Heart left ventricle (tissue), 16 donors: ENCODE results near the gene NAT14. TPM values are rescaled to one million over a fixed set of nuclear protein-coding genes. Genes with fewer than 3 reads are reported as not detected.

Experiments used
- ATAC-seq, 4 donors: fragments of 200-7000 bp; cut with Tn5 transposase; one replicate each; pipeline ENCODE4 v1.9.1; 2020 to 2022; ENCODE audit warnings: moderate library complexity in 4 of 4, mild to moderate bottlenecking in 3 of 4, moderate number of reproducible peaks in 1 of 4
- DNase-seq, 5 donors: peaks; one replicate each; pipeline ENCODE4 v3.0.0-alpha.2; 2020
- H3K27ac ChIP-seq, 12 donors: fragments of 200-600 bp; sonication (generic) in 4 of 12; one replicate each; pipeline versions ENCODE4 v1.5.0 to v1.8.0; 2016 to 2022; ENCODE audit warnings: mild to moderate bottlenecking in 2 of 12
- H3K27me3 ChIP-seq, 9 donors: fragments of 200-600 bp; sonication (generic) in 2 of 9; one replicate each; pipeline versions ENCODE4 v1.5.1 to v1.8.0; 2016 to 2022; ENCODE audit warnings: mild to moderate bottlenecking in 3 of 9
- H3K36me3 ChIP-seq, 9 donors: fragments of 200-600 bp; sonication (generic) in 2 of 9; one replicate each; pipeline versions ENCODE4 v1.5.0 to v1.8.0; 2018 to 2022; ENCODE audit warnings: mild to moderate bottlenecking in 2 of 9
- H3K4me1 ChIP-seq, 12 donors: fragments of 200-600 bp; sonication (generic) in 4 of 12; one replicate each; pipeline versions ENCODE4 v1.5.0 to v1.8.0; 2016 to 2022; ENCODE audit warnings: mild to moderate bottlenecking in 3 of 12
- H3K4me3 ChIP-seq, 12 donors: fragments of 200-600 bp; sonication (generic) in 4 of 12; one replicate each; pipeline versions ENCODE4 v1.5.0 to v1.8.0; 2017 to 2022; ENCODE audit warnings: mild to moderate bottlenecking in 9 of 12, moderate library complexity in 4 of 12
- H3K9me3 ChIP-seq, 12 donors: fragments of 200-600 bp; sonication (generic) in 4 of 12; one replicate each; pipeline versions ENCODE4 v1.5.0 to v1.8.0; 2016 to 2022; ENCODE audit warnings: mild to moderate bottlenecking in 1 of 12
- CTCF ChIP-seq, 12 donors: fragments of 200-600 bp; sonication (generic) in 4 of 12; IDR thresholded peaks; one replicate each; pipeline versions ENCODE4 v1.5.0 to v1.8.0; 2018 to 2022; ENCODE audit warnings: antibody characterized with exemption in 12 of 12, mild to moderate bottlenecking in 5 of 12
- POLR2A ChIP-seq, 2 donors: fragments of 450-650 bp; IDR thresholded peaks; one replicate each; pipeline ENCODE4 v1.6.1; 2017; ENCODE audit warnings: antibody characterized with exemption in 2 of 2, mild to moderate bottlenecking in 2 of 2, moderate library complexity in 2 of 2
- WGBS, 4 donors: extraction: QIAGEN DNeasy Blood & Tissue Kit in 2 of 4; methylation state at CpG; one replicate each; pipeline versions ENCODE4 v1.1.5 to v1.1.7; 2013 to 2018; 5-methylcytosine and 5-hydroxymethylcytosine counted together
- intact Hi-C, 10 donors: fragments of 100-400 bp; cut with DNase I; formaldehyde crosslinking; loops; one replicate each; pipeline versions ENCODE4 v1.11.1 to v1.14.2; 2022
- polyA plus RNA-seq, 2 donors: library from polyadenylated mRNA; stranded (reverse); fragments of 200-250 nt; gene quantifications; one replicate each; pipeline ENCODE4 v1.2.3, GENCODE V29; 2013
- total RNA-seq, 9 donors: library from RNA; depleted of rRNA in 2 of 9; stranded (reverse); fragments of >200 nt in 2 of 9; fragmentation: NEBNext Ultra II Directional in 3 of 9; extraction: Animal tissue kit (Norgen Biotek cat#: 25700) in 3 of 9; gene quantifications; one replicate each; pipeline versions ENCODE4 v1.1.0 to v1.2.4, GENCODE V29; 2016 to 2023
- donor health status: ischemic (EF 13 %, LVEDD 7.1; RV severe dilation, severe dysfunction).
- donor health status: healthy with polysubstance abuse.
- donor health status: DM: no; HTN: yes; CAD: no.
- donor health status: DM: no; HTN: no; CAD: no.
- donor health status: ischemic (EF 25% LVEDD 6.9; RV normal size, moderate dysfunction).
- donor health status: ischemic (EF 25% LVEDD 5.7; RV mildly dilated, moderate dysfunction).
- donor health status: healthy.
- donor health status: DM: yes; HTN: yes; CAD: no.
- donor health status: ischemic (EF 35%, LVEDD 5.7; RV mildly dilated, moderate dysfunction).
- donor health status: nonischemic (EF 11% LVEDD 7.7; RV severe dilation, severe dysfunction).
- donor health status: DM: yes; HTN: yes; CAD: no.
- donor health status: PGD.
- donor health status: ischemic (EF 29% LVEDD 5.4; RV normal size, mild dysfunction).
- donor health status: nonischemic (EF 23%, LVEDD 6.1; RV moderate dilation, normal function).

Gene NAT14
- total and polyA plus RNA-seq, 11 donors, result 2.9 to 10.4 (median 7.3) TPM

GRCh38 chr19:55460670-55461258 is 24.2 kb upstream of the NAT14 start:
- intact Hi-C loops, result loop anchor here in 3 of 10 donors (1.0 to 5.0 kb wide), 4 partner anchors 50 to 201 kb away; partner anchors contain the start of gene PPP6R1 (in 1 of the 3)

GRCh38 chr19:55461259-55461973 is 23.6 kb upstream of the NAT14 start, which contains the start of gene ISOC2:
ISOC2 (minus strand) TSS chr19:55461642; CDS start chr19:55456486, 5,156 bp downstream.
- Histone ChIP-seq H3K9me3 (no peaks in the 10 kb centered on the region), H3K4me1 (peaks cover 0 to 24% (median 9%) of the 10 kb centered on the region in 12 donors), H3K36me3 (peaks cover 0 to under 1% (median 0%) of the 10 kb centered on the region in 9 donors), H3K27ac (peak within 1 kb of the TSS; percentile 63 to 97 (median 92)), H3K4me3 (peak within 1 kb of the TSS; percentile 47 to 94 (median 82)), H3K27me3 (no peaks in the 10 kb centered on the region)
- ATAC-seq (peak; percentile 94 to 96 (median 96)), DNase-seq (peak; percentile 100)
- peak in 1 of 2 donors; percentile 27 for TF ChIP-seq POLR2A (IDR thresholded peaks at IDR 0.05)
- TF ChIP-seq CTCF (IDR thresholded peaks at IDR 0.05), result no peak
- 0 to 2% (median 1%) methylated on average over 26 to 54 of the region's 54 CpGs for WGBS, 4 donors
- intact Hi-C loops, result loop anchor here in 3 of 10 donors (1.0 to 5.0 kb wide), 4 partner anchors 51 to 202 kb away; partner anchors contain the start of gene PPP6R1 (in 1 of the 3)

More at GRCh38 chr19:55460670-55461258, 24.2 kb upstream of the NAT14 start:
- no peak for TF ChIP-seq POLR2A (IDR thresholded peaks at IDR 0.05)
- no peak for TF ChIP-seq CTCF (IDR thresholded peaks at IDR 0.05)
- ATAC-seq, result peak; percentile 48 to 71 (median 66)
- Histone ChIP-seq H3K4me1 (peaks cover 0 to 24% (median 9%) of the 10 kb centered on the region in 12 donors), H3K27ac (peak overlapping the region; percentile 63 to 97 (median 92)), H3K9me3 (no peaks in the 10 kb centered on the region), H3K36me3 (peaks cover 0 to 7% (median 0%) of the 10 kb centered on the region in 9 donors), H3K4me3 (peak overlapping the region; percentile 47 to 94 (median 82)), H3K27me3 (no peaks in the 10 kb centered on the region)
- 9 to 15% (median 12%) methylated on average over 23 to 24 of the region's 24 CpGs for WGBS, 4 donors
- DNase-seq, result peak; percentile 85 to 90 (median 88)

- Histone ChIP-seq H3K27ac (peak overlapping the region; percentile 28 to 97 (median 69)), H3K9me3 (no peaks in the 10 kb centered on the region), H3K36me3 (no peaks in the 10 kb centered on the region), H3K4me1 (peaks cover 0 to 24% (median 9%) of the 10 kb centered on the region in 12 donors), H3K27me3 (no peaks in the 10 kb centered on the region), H3K4me3 (peak overlapping the region; percentile 28 to 94 (median 81))
- intact Hi-C loops, result loop anchor here in 3 of 10 donors (1.0 to 5.0 kb wide), 4 partner anchors 51 to 203 kb away; partner anchors contain the start of gene PPP6R1 (in 1 of the 3)
- 10 to 21% (median 12%) methylated on average over 17 to 27 of the region's 27 CpGs for WGBS, 4 donors
- ATAC-seq, result no peak
- DNase-seq, result no peak
- TF ChIP-seq POLR2A (IDR thresholded peaks at IDR 0.05), result peak in 1 of 2 donors; percentile 78
- no peak for TF ChIP-seq CTCF (IDR thresholded peaks at IDR 0.05)
Measured at GRCh38 chr19:55461974-55462626, 22.9 kb upstream of the NAT14 start.
